GM03348 (cell line): ENCODE measurements around the gene DFFB.

Source experiments
- DNase-seq: peaks from one replicate; pipeline ENCODE4 v3.0.0; 2012; ENCODE audit warnings: low spot score

Gene DFFB

GRCh38 chr1:3831689-3832088 is 25.6 kb upstream of the DFFB start:
- peak; percentile 58 for DNase-seq

- no peak for DNase-seq
Observed at GRCh38 chr1:3834701-3835100, 22.6 kb upstream of the DFFB start.

- no peak for DNase-seq
Observed at GRCh38 chr1:3836421-3836820, 20.9 kb upstream of the DFFB start.

- DNase-seq = no peak
Observed at GRCh38 chr1:3837200-3837599, 20.1 kb upstream of the DFFB start.

- DNase-seq = no peak
Observed at GRCh38 chr1:3837685-3838084, 19.6 kb upstream of the DFFB start.

GRCh38 chr1:3838788-3839187 is 18.5 kb upstream of the DFFB start:
- no peak for DNase-seq

- no peak for DNase-seq
Observed at GRCh38 chr1:3841491-3841890, 15.8 kb upstream of the DFFB start.

- no peak for DNase-seq
Observed at GRCh38 chr1:3842912-3843311, 14.4 kb upstream of the DFFB start.

- no peak for DNase-seq
Observed at GRCh38 chr1:3846541-3846940, 10.7 kb upstream of the DFFB start.

GRCh38 chr1:3847081-3847480 is 10.2 kb upstream of the DFFB start:
- DNase-seq = no peak

GRCh38 chr1:3850857-3851256 is 6.4 kb upstream of the DFFB start:
- no peak for DNase-seq

GRCh38 chr1:3851292-3851691 is 6.0 kb upstream of the DFFB start:
- no peak for DNase-seq

GRCh38 chr1:3852091-3852490 is 5.2 kb upstream of the DFFB start:
- DNase-seq = no peak

GRCh38 chr1:3852711-3853485 is 4.4 kb upstream of the DFFB start:
- DNase-seq = no peak

GRCh38 chr1:3857791-3858129 is 484 bp downstream of the DFFB start:
- DNase-seq = no peak

- peak; percentile 74 for DNase-seq
Observed at GRCh38 chr1:3858231-3858981, 1.1 kb downstream of the DFFB start.

GRCh38 chr1:3863231-3863935 is 6.1 kb downstream of the DFFB start:
- no peak for DNase-seq

- no peak for DNase-seq
Observed at GRCh38 chr1:3864884-3865283, 7.6 kb downstream of the DFFB start.

GRCh38 chr1:3865606-3866160 is 8.4 kb downstream of the DFFB start:
- no peak for DNase-seq

GRCh38 chr1:3868464-3869006 is 11.3 kb downstream of the DFFB start:
- no peak for DNase-seq

- no peak for DNase-seq
Observed at GRCh38 chr1:3869751-3870301, 12.6 kb downstream of the DFFB start.

GRCh38 chr1:3871451-3871805 is 14.2 kb downstream of the DFFB start:
- DNase-seq = no peak
